HEK293 (cell line): ENCODE results near the gene STUB1.

Experiments
- CTCF ChIA-PET: fragments of 350-600 bp; formaldehyde crosslinking; extraction: SDS; loops from one replicate; lab custom pipeline; 2021; ENCODE audit warnings: antibody characterized with exemption; lab: Yijun Ruan, JAX
- POLR2A ChIA-PET: fragments of 300-600 bp; formaldehyde crosslinking; extraction: SDS; loops from one replicate; lab custom pipeline; 2020; ENCODE audit warnings: antibody characterized with exemption, inconsistent platforms; lab: Yijun Ruan, JAX
- H3K27ac ChIP-seq: fragments of 200-500 bp; sonication (Bioruptor generic); 2 replicates; pipeline ENCODE4 v1.5.1; 2014; ENCODE audit warnings: low read depth, low read length, control low read depth, inconsistent platforms; ENCODE audit errors: extremely low read depth
- H3K36me3 ChIP-seq, 2 experiments: fragments of 200-500 bp in 1 of 2; sonication (Bioruptor generic) in 1 of 2; 1 replicate in 1 of 2; 2 replicates in 1 of 2; pipeline ENCODE4 v1.5.1; 2014 to 2017; ENCODE audit warnings: inconsistent platforms in 2 of 2, low read length in 2 of 2; ENCODE audit not compliant: control insufficient read depth in 2 of 2, insufficient read depth in 1 of 2
- H3K4me1 ChIP-seq: fragments of 200-500 bp; sonication (Bioruptor generic); 2 replicates; pipeline ENCODE4 v1.5.1; 2014; ENCODE audit warnings: mild to moderate bottlenecking, low read length, inconsistent platforms; ENCODE audit not compliant: control insufficient read depth, insufficient read depth
- H3K4me3 ChIP-seq: 2 replicates; pipeline ENCODE4 v1.5.1; 2011; ENCODE audit warnings: low read depth, mild to moderate bottlenecking, control low read depth, low read length, moderate library complexity
- H3K9me3 ChIP-seq: fragments of 200-500 bp; sonication (Bioruptor generic); 2 replicates; pipeline ENCODE4 v1.5.1; 2014; ENCODE audit warnings: low read depth, low read length, inconsistent platforms; ENCODE audit not compliant: control insufficient read depth, insufficient read depth
- EGR2 ChIP-seq: fragments of 450-650 bp; formaldehyde crosslinking; IDR thresholded peaks from 2 replicates; pipeline ENCODE4 v1.5.1; 2016; ENCODE audit warnings: low read depth, missing biosample characterization, missing genetic modification characterization
- HIC1 ChIP-seq: fragments of 450-650 bp; formaldehyde crosslinking; IDR thresholded peaks from 2 replicates; pipeline ENCODE4 v1.5.1; 2016; ENCODE audit warnings: missing biosample characterization, missing genetic modification characterization
- SP2 ChIP-seq: fragments of 450-650 bp; formaldehyde crosslinking; IDR thresholded peaks from 2 replicates; pipeline ENCODE4 v1.5.1; 2016; ENCODE audit warnings: missing biosample characterization, missing genetic modification characterization
- ZBTB6 ChIP-seq: fragments of 450-650 bp; formaldehyde crosslinking; IDR thresholded peaks from 2 replicates; pipeline ENCODE4 v1.5.1; 2017; ENCODE audit warnings: missing biosample characterization, missing genetic modification characterization
- ZNF404 ChIP-seq: fragments of 450-650 bp; formaldehyde crosslinking; IDR thresholded peaks from 2 replicates; pipeline ENCODE4 v1.5.1; 2017; ENCODE audit warnings: missing biosample characterization, missing genetic modification characterization
- ZNF600 ChIP-seq: fragments of 450-650 bp; formaldehyde crosslinking; IDR thresholded peaks from 2 replicates; pipeline ENCODE4 v1.5.1; 2016; ENCODE audit warnings: missing biosample characterization, missing genetic modification characterization
- ZNF692 ChIP-seq: fragments of 450-650 bp; formaldehyde crosslinking; IDR thresholded peaks from 2 replicates; pipeline ENCODE4 v1.5.1; 2016; ENCODE audit warnings: missing biosample characterization, missing genetic modification characterization
- TF ChIP-seq, protein P1 (sequence below): fragments of 450-650 bp; formaldehyde crosslinking; IDR thresholded peaks from 2 replicates; pipeline ENCODE4 v1.5.1; 2016; ENCODE audit warnings: missing biosample characterization, missing genetic modification characterization, low read depth

STUB1 gene

DNA sequence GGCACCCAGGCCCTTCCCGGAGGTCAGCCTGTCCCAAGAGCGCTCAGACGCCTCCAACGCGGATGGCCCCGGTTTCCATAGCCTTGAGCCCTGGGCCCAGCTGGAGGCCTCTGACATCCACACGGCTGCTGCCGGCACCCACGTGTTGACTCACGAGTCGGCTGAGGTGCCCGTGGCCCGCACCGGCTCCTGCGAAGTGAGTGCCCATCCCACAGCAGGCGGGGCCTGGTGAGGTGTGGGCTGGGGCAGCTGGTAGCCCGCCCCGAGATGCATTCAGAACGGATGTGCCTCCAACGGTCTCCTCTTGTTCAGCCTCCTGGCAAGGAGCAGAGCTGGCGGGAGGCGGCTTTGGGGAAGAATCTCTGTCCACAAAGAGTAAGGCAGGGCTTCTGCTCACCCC is 28.4 kb upstream of the STUB1 start:
- 0 out of 2 replicates have a peak, but pooled peaks cover 3% of the 10 kb centered on the region for H3K4me1 ChIP-seq
- H3K4me3 ChIP-seq = no peak overlapping the region
- H3K36me3 ChIP-seq = peaks cover 0 to 53% of the 10 kb centered on the region in 2 experiments; a peak in 2 of 3 replicates
- CTCF ChIA-PET = no interaction called here
- no peaks in the 10 kb centered on the region for H3K9me3 ChIP-seq
- POLR2A ChIA-PET = no interaction called here
- no peak for TF ChIP-seq ZNF404 (tag by site-specific recombination)
- peak; percentile 44; the same call in 1 of the 2 replicates for TF ChIP-seq SP2 (tag by site-specific recombination)
- TF ChIP-seq EGR2 (tag by site-specific recombination) = peak; percentile 63
- no peak overlapping the region for H3K27ac ChIP-seq

GRCh38 chr16:652454-653305 is 27.5 kb upstream of the STUB1 start:
- ChIA-PET CTCF (no interaction called here), POLR2A (no interaction called here)
- TF ChIP-seq ZBTB6 (tag by site-specific recombination) (no peak), HIC1 (tag by site-specific recombination) (peak; percentile 83; the same call in 1 of the 2 replicates)
- TF ChIP-seq, all 188 proteins: peak for 1
- Histone ChIP-seq H3K27ac (no peak overlapping the region), H3K9me3 (no peaks in the 10 kb centered on the region), H3K4me1 (0 out of 2 replicates have a peak, but pooled peaks cover 3% of the 10 kb centered on the region), H3K36me3 (peaks cover 0 to 57% of the 10 kb centered on the region in 2 experiments; a peak in 2 of 3 replicates), H3K4me3 (no peak overlapping the region)

DNA sequence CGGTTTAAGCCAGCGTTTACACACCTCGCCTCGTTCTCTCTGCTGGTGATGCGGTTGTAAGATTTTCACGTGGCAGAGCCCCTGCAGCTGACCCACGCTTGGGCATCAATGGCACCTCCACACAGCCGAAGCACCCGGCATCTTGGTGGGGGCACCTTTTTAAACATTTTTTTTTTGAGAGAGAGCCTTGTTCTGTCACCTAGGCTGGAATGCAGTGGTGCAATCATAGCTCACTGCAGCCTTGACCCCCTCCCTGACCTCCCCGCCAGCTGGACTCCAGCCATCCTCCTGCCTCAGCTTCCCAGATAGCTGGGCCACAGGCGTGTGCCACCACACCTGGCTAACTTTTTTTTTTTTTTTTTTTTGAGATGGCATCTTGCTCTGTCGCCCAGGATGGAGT is 26.2 kb upstream of the STUB1 start:
- CTCF ChIA-PET = no interaction called here
- TF ChIP-seq, protein P1, sequence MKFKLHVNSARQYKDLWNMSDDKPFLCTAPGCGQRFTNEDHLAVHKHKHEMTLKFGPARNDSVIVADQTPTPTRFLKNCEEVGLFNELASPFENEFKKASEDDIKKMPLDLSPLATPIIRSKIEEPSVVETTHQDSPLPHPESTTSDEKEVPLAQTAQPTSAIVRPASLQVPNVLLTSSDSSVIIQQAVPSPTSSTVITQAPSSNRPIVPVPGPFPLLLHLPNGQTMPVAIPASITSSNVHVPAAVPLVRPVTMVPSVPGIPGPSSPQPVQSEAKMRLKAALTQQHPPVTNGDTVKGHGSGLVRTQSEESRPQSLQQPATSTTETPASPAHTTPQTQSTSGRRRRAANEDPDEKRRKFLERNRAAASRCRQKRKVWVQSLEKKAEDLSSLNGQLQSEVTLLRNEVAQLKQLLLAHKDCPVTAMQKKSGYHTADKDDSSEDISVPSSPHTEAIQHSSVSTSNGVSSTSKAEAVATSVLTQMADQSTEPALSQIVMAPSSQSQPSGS = no peak
- 0 out of 2 replicates have a peak, but pooled peaks have one; percentile 12 for TF ChIP-seq ZNF600 (tag by site-specific recombination)
- TF ChIP-seq, all 188 proteins: peak for 1

DNA sequence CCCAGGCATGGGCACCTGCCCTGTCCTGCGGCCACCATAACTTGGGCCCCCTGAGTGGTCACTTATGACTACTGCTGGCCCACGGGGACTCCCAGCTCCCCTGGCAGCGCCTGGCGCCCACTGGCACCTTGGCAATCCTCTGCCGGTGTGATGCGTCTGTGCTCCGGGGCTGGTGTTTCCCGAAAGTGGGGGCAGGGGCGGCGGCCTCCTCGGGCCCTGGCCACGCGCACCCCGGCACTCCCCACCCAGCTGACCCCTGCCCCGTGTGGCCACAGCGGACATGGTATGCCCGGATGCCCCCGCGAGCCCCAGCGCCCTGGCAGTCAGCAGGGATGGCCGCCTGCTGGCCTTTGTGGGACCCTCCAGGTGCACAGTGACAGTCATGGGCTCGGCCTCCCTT is 22.7 kb upstream of the STUB1 start:
- no peak overlapping the region for H3K4me3 ChIP-seq
- no peaks in the 10 kb centered on the region for H3K9me3 ChIP-seq
- no peak overlapping the region for H3K27ac ChIP-seq
- peaks cover 0 to 75% of the 10 kb centered on the region in 2 experiments; a peak in 2 of 3 replicates for H3K36me3 ChIP-seq
- peak; percentile 82 for TF ChIP-seq HIC1 (tag by site-specific recombination)
- no peak for TF ChIP-seq ZNF692 (tag by site-specific recombination)
- ChIA-PET CTCF (no interaction called here), POLR2A (interaction anchor here (0.6 kb wide), 1 partner anchor 219 kb away, joined by 5 read pairs; no protein-coding TSS in a partner anchor)
- peaks cover 3% of the 10 kb centered on the region; the same call in 1 of the 2 replicates for H3K4me1 ChIP-seq

More for the DNA sequence above, 26.2 kb upstream of the STUB1 start:
- no peaks in the 10 kb centered on the region for H3K9me3 ChIP-seq
- POLR2A ChIA-PET = no interaction called here
- peaks cover 0 to 71% of the 10 kb centered on the region in 2 experiments; a peak in 2 of 3 replicates for H3K36me3 ChIP-seq
- H3K4me1 ChIP-seq = no peaks in the 10 kb centered on the region
- no peak overlapping the region for H3K4me3 ChIP-seq
- no peak overlapping the region for H3K27ac ChIP-seq
